HG03354 (cell line): ENCODE data around the gene KRTAP19-2.
"Not testable (repeated sequence)": the region's sequence is repeated elsewhere in the genome, so short reads cannot be mapped to it uniquely, and the experiment has no call there.

ENCODE experiments used
- ATAC-seq: cut with Tn5 transposase; IDR thresholded peaks from one replicate; pipeline ENCODE4 v1.9.1; 2021; ENCODE audit warnings: mild to moderate bottlenecking; ENCODE audit not compliant: unreplicated experiment, poor library complexity, severe bottlenecking

KRTAP19-2 gene

GRCh38 chr21:30487336-30487735 lies at the start of gene KRTAP19-2:
KRTAP19-2 (minus strand) TSS chr21:30487436; CDS start chr21:30487348, 88 bp downstream.
- no peak for ATAC-seq

- no peak for ATAC-seq
These were observed 31.6 kb upstream of the KRTAP19-2 start for GRCh38 chr21:30518876-30519275.

- ATAC-seq, result no peak
These were observed 28.4 kb upstream of the KRTAP19-2 start for GRCh38 chr21:30515681-30516080.

- ATAC-seq, result not testable (repeated sequence)
These were observed 18.5 kb upstream of the KRTAP19-2 start for GRCh38 chr21:30505621-30506205.

- no peak for ATAC-seq
These were observed 14.8 kb upstream of the KRTAP19-2 start, which contains the start of gene KRTAP19-5 for GRCh38 chr21:30502041-30502440. KRTAP19-5 (minus strand) TSS chr21:30502141; CDS start chr21:30502090, 51 bp downstream.

GRCh38 chr21:30497065-30497464 lies 9.8 kb upstream of the KRTAP19-2 start, which contains the start of gene KRTAP19-4:
KRTAP19-4 (minus strand) TSS chr21:30497165; CDS start chr21:30497110, 55 bp downstream.
- ATAC-seq, result no peak

- ATAC-seq, result no peak
These were observed 4.8 kb upstream of the KRTAP19-2 start, which contains the start of gene KRTAP19-3 for GRCh38 chr21:30491963-30492428. KRTAP19-3 (minus strand) TSS chr21:30492013; CDS start chr21:30491957, 56 bp downstream.

GRCh38 chr21:30486180-30486579 lies 1.1 kb downstream of the KRTAP19-2 start:
- ATAC-seq, result no peak

- no peak for ATAC-seq
These were observed 5.1 kb downstream of the KRTAP19-2 start for GRCh38 chr21:30482130-30482529.

GRCh38 chr21:30480145-30480544 lies 7.1 kb downstream of the KRTAP19-2 start, which contains the start of gene KRTAP19-1:
KRTAP19-1 (minus strand) TSS chr21:30480367; CDS start chr21:30480317, 50 bp downstream.
- no peak for ATAC-seq

- ATAC-seq, result no peak
These were observed 8.0 kb downstream of the KRTAP19-2 start for GRCh38 chr21:30479259-30479658.

- ATAC-seq, result no peak
These were observed 9.2 kb downstream of the KRTAP19-2 start for GRCh38 chr21:30478004-30478403.

- ATAC-seq, result no peak
These were observed 18.1 kb downstream of the KRTAP19-2 start for GRCh38 chr21:30468900-30469714.

GRCh38 chr21:30463713-30464112 lies 23.5 kb downstream of the KRTAP19-2 start:
- no peak for ATAC-seq

GRCh38 chr21:30448514-30448913 lies 38.7 kb downstream of the KRTAP19-2 start:
- no peak for ATAC-seq

- ATAC-seq, result no peak
These were observed 40.2 kb downstream of the KRTAP19-2 start for GRCh38 chr21:30447056-30447455.

GRCh38 chr21:30444204-30444603 lies 43.0 kb downstream of the KRTAP19-2 start:
- ATAC-seq, result no peak

- ATAC-seq, result no peak
These were observed 44.0 kb downstream of the KRTAP19-2 start for GRCh38 chr21:30443226-30443625.

GRCh38 chr21:30439975-30440374 lies 47.3 kb downstream of the KRTAP19-2 start, which contains the start of gene KRTAP15-1:
KRTAP15-1 (plus strand) TSS chr21:30440275; CDS start chr21:30440328, 53 bp downstream.
- no peak for ATAC-seq
